ENCODE measurements around the gene NACA2.
A peak's percentile ranks its signal among the peaks of the same experiment; 100 is the strongest.

GRCh38 chr17:61551255-61551742 is 39.7 kb downstream of the NACA2 start:
- peak; percentile 87 for TF ChIP-seq CTCF (IDR thresholded peaks at IDR 0.05; ENCODE audit: low read depth, low read length, missing input control)
- peak; percentile 89 for TF ChIP-seq RAD21 (IDR thresholded peaks at IDR 0.05)
- no peak for TF ChIP-seq ZBTB33 (IDR thresholded peaks at IDR 0.05)
- TF ChIP-seq GABPA (IDR thresholded peaks at IDR 0.05 in 1 of 2, conservative IDR thresholded peaks at IDR 0.05 in 1 of 2), result no peak
- no peak for TF ChIP-seq TAF1 (conservative IDR thresholded peaks at IDR 0.05)
- TF ChIP-seq REST (IDR thresholded peaks at IDR 0.05), result no peak
- TF ChIP-seq, protein P1, sequence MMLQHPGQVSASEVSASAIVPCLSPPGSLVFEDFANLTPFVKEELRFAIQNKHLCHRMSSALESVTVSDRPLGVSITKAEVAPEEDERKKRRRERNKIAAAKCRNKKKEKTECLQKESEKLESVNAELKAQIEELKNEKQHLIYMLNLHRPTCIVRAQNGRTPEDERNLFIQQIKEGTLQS (IDR thresholded peaks at IDR 0.05), result no peak
- TF ChIP-seq JUND (IDR thresholded peaks at IDR 0.05), result no peak
